Mesenteric fat pad (tissue), 1 donor: ENCODE results near the gene GPATCH2L. TPM values are rescaled to one million over a fixed set of nuclear protein-coding genes. Genes with fewer than 3 reads are reported as not detected.

Experiments used
- DNase-seq: peaks from one replicate; pipeline ENCODE4 v3.0.0-alpha.2; 2020; ENCODE audit warnings: low spot score
- total RNA-seq: library from RNA; stranded (reverse); fragmentation: NEBNext Ultra II Directional; extraction: Animal tissue kit (Norgen Biotek cat#: 25700); gene quantifications from one replicate; pipeline ENCODE4 v1.2.1, GENCODE V29; 2021
- donor health status: DM: yes; HTN: yes; CAD: no.

The GPATCH2L gene
- total RNA-seq, 1 donor from 2014 or later = 49.3 TPM

DNA sequence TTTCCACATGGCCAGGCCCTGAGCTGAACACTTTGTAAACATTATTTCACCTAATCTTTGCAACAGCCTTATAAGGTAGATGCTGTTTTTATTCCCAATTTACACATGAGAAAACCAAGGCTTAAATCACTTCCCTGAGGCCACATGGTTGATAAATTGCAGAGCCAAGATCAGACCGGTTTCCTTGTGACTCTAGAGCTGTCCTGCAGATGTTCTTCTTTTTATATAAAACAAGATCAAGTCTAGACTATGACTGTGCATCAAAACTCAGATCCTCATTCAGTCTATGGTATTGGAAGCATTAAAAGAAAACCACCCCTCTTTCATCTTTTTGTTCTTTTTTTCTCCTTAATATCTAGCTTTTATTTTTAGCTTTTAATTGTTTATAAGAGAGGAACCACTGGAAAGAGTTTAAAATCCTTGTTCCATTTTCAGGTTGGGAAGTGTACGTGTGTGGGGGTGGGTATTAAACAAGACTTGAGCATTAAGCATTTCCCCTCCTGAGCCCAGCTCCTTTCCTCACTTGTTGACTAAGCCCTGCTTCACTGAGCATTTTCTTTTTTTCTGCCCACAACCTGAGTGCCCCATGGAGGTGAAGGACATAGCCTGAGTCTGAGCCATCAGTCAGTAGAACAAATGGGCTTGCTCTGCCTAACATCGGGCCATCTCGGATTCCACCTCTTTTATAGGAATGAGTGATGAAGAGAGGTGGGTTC is 45.4 kb downstream of the GPATCH2L start:
- no peak for DNase-seq

DNA sequence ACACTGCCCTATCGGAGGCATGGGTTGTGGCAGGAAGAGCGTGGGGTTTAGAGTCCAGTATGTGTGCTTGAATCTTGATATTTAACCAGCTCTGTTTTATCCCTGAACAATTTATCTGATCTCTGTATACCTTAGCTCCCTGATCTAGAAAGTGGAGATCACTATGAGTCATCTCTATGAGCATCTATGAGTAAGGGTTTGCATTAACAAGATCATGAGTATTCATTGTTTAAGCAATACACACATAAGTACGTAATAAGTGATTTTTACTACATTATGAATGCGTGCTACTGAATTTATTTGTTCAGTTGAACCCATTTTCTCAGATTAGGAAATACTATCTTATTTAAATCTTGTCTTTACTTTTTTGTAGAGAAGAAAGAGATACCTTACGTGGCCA is 49.4 kb downstream of the GPATCH2L start:
- no peak for DNase-seq

DNA sequence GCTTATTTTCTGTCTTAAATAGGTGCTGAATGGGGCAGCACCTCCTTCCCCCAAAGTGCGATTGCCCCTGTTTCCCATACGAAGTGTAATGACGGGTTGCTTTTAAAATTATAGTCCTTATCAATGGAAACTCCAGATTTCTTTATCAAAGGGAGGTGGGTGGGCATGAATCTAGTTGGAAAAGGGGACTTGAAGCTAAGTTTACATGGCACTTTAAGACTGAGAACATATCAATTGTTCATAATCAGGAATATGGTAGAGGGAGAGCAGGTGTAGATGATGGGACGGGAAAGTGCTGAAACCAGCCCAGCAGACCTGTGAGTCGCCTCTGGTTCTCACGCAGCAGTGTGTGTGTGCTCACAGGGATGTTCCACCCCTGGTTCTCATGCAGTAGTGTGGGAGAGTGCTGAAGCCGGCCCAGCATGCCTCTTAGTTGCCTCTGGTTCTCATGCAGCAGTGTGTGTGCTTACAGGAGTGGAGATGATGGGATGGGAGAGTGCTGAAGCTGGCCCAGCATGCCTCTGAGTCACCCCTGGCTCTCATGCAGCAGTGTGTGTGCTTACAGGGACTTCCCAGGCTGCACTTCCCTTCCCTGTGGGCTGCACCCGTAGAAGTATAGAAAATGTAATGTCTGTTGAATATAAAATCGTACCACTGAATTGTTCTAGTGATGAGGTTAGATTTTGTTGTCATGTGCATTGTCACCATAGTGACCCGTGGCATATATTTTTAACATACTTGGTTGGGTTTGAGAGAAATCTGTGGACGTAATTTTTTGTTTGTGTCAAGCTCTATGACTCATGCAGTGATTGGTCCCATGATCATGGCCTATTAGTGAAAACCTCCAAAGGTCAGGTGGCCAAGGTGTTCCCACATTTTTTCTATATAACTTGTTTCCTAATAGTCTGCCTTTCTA is 51.6 kb downstream of the GPATCH2L start:
- no peak for DNase-seq

DNA sequence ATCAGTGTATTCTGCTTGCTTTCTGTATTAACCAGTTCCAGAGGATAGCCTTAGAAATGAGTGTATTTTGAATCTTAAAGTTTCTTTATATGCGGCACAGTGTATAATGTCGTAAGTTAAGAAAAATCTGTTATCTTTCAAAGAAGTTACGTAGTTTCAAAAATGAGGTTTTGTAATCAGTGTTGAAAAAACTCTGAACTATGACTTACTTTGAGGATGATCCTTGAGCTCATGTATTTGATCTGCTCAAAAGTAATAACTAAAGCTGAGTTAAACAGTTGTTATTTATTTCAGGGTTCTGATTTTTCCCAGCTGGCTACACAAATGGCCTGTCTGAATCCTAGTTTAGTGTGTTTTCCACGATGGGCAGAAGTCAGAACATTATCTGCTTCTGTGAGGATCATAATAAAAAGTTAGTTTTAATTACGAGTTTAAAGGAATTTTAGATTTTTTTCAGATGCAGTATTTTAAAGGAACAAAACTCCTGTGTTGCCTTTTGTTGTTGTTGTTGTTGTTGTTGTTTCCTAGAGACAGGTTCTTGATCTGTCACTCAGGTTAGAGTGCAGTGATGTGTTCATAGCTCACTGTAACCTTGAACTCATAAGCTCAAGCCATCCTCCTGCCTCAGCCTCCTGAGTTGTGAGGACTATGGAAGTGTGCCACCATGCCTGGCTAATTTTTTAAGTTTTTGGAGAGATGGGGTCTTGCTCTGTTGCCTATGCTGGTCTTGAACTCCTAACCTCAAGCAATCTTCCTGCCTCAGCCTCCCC is 52.9 kb downstream of the GPATCH2L start:
- DNase-seq = no peak

DNA sequence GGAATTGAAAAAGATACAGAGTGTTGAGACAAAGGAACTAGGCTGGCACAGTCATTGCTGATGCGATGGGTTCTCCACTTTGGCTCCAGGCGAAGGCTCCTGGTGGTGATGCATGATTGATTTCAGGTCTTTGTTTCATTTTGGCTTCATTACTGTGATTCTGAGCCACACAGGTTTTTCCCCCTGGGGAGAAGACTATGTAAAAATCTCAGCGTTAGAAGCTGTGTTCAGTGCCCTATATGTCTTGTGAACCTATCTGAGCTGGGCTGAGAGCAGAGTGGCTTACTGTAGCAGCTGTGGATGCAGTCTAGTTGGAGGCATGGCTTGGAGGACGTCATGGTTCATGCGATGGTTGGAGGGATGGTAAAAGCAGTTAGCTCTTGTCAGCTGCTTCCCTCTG is 54.0 kb downstream of the GPATCH2L start:
- no peak for DNase-seq

DNA sequence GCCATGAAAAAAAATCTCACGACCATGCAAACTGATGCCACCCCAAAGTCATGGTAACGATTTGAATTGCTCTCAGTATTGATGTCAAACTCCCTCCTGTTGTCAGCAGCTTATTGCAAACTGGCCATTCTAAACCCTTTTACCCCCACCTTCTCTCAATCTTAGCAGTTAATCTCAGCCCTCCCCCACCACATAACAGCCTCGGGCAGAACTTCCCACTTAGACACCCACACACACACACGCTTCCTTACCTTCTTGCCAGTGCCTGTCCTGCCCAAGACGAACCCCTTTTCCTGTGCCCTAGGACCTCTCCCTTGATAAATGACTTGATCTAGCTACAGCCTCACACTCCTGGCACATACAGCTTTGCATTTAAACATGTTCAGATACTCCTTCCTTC is 56.6 kb downstream of the GPATCH2L start:
- no peak for DNase-seq

DNA sequence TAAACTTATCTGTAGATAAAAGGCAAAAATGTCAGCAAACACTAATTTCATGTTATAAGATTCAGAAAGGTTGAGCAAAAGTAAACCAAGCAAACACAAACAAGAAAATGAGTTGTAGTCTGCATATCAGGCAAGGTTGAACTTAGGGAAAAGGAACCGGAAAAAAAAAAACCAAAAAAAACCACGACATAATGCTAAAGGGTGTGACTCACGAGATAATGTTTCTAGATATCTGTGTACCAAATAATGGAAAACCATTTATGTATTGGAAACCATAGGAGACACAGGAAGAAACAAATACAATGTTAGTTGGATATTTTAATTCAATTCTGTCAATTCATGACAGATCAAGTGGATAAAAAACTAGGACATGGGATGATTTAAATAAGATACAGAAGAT is 60.5 kb downstream of the GPATCH2L start:
- DNase-seq = no peak

DNA sequence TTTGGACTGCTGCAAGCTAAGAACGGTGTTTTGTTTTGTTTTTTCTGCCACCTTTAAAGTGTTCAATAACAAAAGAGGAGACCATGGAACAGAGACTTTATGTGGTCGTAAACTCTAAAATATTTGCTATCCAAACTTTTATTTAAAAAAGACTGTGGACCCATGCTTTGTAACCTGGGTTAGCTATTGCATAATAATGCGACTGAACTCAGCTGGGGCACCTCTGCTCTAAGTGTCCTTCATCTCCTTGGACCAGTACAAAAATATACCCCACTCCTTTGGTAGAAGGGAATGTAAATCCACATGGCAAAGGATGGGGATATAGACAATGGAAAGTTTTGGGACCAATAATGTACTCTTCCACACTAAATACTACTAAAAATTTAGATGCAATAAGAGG is 65.5 kb downstream of the GPATCH2L start:
- DNase-seq = no peak

DNA sequence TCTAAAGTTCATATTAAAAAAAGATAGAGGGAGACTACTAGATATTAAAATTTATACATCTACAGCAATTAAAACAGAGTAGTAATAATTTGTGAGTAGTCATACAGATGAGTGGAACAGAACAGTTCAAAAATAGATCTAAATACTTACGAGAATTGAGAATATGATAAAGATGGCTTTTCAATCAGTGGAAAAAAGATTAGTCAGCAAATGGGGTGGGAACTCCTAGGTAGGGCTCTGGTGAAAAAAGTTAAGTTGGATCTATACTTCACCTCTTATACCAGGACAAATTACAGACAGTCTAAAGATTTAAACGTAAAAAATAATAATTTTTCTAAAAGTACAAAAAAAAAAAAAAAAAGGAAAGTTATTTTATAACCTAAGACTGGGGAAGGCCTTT is 66.9 kb downstream of the GPATCH2L start:
- no peak for DNase-seq

DNA sequence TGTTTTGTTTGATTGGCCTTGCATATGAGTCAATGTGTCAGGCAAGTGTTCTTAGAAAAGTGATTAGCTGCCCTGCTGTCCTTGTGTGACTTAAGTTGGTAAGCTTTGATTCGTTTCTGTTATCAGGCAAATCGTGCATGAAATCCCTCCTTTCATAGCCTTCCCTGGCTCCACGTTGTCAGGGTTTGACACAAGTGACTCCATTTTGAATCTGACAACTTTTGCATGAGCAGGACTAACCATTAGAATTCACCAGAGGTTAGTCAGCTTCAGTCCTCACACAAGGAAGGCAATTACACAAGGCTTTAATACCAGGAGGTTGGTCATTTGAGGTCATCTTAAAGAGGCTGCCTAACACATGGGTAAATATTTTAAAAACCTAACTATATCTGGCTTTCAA is 68.2 kb downstream of the GPATCH2L start:
- no peak for DNase-seq

DNA sequence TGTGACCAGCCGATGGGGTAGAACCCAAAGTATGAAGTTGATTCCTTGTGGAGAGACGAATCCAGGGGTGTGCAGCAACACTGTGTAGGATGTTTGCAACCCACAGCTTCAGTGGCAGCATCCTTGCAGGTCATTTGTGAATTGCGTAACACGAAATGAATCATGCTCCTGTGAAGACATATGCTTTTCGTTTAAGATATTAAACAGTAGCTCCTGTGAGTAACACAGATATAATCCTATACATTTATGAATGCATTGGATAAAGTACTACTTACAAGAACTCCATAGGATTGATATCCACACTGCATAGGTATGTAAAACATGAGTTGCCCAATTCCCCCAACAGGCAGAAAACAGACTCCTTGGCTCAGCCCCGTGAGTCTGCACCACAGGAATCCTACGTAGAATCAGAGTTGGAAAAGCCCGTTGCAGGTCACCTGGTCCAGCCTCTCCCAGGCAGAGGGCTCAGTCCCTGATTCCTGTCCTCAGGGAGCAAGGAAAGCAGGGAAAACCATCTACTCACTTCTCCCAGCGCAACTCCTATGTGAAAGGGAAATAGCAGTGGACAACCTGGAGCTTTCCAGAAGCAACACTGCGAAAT is 75.8 kb downstream of the GPATCH2L start:
- no peak for DNase-seq

DNA sequence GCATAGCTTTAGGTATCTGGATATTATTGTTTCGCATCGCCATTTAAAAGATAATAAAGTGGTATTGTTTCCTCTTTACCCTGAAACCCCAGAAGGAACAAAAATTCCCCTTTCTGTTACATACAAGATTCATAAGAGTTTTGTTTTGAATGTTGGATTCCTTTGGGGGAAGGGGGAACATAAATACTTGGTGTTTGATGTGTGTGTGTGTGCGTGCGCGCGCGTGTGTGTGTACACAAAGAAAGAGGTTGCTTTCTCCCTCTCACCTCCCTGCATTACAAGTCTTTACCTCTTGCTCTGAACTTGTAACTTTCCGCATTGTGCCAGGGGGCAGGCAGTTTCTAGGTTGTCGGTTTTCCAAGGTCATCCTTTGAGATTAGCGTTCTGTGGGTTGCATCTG is 76.4 kb downstream of the GPATCH2L start:
- no peak for DNase-seq

DNA sequence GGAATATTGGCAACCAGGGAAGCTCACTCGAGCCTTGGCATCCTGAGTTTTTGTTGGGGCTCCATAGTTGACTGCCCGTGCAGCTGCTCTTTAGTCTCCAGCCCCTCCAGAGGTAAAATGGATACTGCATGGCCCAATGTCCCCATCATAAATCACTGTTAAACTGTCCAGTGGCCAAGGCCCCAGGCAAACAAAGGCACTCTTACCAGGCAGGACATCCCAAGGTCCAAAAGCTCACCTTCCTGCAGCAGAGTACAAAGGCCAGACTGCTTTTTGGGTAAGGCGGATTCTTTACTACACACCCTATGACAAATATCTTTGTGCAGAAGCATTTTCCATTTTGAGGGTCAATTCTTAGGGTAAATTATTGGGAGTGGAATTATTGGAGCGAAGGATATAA is 81.1 kb downstream of the GPATCH2L start:
- DNase-seq = no peak

DNA sequence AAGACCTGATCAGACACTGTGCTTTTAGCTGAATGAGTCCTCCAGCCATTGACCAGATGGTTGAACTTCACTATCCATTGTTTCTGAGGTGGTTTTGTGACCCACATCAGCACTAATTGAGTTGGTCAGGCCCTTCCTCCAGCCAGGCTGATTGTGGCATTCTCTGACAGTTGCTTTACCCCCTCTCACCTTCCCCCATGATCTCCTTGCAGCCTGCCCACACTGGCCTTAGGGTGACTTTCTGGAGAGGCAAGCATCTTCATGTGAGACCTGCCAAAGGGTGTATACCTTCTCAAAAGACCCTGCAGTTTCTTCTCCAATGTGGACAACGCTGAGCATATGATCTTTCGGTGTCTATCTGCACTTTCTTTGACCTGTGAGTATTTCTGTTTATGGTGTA is 83.9 kb downstream of the GPATCH2L start:
- DNase-seq = no peak

DNA sequence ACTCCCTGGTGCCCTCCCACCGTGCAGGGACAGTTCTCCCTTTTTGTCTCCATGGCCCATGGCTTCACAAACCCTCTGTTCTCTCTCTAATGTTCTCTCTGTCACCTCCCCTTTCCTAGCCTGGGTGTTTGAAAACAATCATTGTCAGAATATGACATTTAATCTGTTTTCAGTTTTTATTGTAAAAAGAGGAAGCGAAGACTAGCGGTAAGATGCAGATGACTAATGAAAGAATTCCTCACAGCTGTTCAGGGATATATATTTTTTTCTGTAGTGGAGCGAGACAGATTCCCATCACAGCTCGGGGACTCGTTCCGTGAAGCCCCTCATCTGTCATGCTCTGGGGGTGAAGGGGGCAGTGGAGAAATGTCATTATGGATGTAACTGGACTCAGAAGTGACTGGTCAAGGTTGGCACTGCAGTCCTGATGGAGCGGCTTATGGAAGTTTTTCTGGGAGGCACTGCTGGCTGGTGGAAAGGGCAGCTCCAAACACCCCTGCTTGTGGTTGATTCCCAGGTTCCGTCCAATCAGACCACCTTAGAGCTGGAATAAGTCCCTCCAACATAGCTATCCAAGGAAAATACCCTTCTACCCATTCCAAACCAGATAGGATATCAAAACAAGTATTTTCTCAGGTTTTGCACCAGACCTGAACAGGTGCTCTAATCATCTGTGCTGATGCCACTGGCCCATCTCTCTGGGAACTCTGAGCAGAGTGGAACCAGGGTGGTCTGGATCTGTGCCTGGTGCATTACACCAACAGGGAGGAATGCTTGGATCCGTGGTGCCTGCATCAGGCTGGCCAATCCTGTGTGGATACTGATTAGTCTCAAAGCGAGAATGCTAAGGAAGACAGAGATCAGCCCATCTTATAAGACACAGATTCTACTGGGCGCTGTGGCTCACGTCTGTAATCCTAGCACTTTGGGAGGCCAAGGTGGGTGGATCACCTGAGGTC is 84.7 kb downstream of the GPATCH2L start:
- no peak for DNase-seq

DNA sequence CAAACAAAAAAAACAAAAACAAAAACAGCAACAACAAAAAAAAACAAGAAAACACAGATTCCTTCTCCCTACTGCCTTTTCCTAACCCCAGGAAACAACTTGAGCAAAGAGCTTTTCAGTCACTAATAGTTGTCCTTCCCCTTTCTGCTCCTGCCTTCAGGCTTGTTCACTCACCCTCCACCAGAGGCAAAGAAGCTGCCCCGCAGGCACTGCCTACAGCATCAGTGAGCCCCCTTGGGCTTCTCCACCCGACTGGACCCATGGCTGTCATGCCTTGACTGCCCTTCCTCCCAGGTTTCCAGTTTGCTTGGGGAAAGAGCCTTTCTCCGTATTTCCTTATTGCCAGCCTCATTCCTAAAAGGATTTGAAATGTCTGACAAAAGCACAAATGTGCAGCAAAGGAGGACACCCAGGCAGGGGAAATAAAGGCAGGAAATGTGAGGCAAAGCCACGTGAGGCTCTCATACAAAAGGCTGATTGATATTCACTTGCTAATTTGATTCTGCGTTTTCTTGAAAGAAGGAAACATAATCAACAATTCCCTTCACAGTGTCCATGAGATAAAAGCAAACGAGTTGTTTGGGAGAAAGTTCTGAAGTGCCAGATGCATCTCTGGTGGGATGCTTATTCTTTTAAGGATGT is 85.7 kb downstream of the GPATCH2L start:
- no peak for DNase-seq

DNA sequence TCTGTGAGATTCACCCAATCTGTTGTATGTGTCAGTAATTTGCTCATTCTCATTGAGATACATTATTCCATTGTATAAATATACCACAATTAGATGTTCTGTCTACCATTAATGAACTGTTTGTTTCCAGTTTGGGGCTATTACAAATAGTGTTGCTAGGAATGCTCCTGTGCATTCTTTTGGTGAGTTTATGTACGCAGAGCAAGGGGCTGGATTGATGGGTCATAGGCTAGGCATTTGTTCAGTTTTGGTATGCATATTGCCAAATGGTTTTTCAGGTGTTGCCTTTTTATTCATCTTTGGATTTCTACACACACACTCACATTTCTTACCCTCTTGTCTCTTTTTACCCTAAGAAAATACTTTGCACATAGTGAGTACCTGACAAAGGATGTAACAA is 93.4 kb downstream of the GPATCH2L start:
- DNase-seq = no peak

DNA sequence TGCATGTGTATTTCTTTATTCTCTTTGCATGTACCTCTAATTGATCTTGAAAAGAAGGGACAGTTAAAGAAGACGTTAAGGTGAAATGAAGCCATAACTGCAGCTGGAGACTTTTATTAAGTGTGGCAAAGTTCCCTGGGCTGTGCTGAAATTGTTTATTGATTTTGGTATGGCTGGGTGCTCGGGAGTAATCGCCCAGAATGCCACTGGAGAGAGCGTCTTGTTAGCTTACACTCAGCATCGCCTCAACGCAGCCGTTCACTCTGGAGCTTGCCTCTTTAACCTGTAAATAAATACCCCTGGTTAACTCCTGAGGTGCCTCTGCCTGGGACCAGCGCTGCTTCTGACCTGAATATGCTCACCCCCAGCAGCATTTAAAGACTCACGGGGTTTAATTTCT is 98.6 kb downstream of the GPATCH2L start:
- DNase-seq = no peak

DNA sequence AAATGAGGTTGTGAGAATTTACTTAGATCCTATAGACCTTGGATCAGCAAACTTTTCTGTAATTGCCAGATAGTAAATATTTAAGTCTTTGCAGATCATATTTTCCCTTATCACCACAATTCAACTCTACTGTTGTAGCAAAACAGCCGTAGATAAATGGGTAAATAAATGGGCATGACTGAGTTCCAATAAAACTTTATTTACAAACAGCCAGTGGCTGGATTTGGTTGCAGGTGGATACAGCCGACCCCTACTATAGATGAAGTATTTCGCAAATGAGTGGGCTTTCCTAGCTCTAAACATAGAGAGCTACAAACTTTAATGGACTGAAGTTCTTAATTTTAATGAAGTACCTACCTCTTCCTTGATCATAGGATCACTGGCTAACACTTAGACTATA is 100.7 kb downstream of the GPATCH2L start:
- DNase-seq = no peak

DNA sequence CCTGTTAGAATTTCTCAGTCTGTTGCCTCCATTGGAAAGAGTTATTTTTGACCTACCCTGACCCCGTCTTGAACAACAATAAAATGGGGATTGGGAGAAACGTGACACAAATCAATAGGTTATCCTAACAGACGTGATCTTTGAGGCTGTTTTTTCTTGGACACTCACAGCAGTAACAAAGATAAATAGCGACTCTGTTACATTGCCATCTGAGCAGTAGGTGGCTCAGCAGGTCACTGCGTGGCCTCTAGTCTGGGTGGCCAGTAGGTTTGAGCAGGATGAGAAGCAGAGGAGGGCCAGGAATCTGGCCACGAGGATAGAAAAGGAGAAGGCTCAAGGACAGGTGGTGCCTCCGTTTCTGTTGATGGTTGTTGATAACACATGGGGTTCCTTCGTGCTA is 101.4 kb downstream of the GPATCH2L start:
- DNase-seq = no peak
